GM23248 (cell line): ENCODE measurements around the gene TSPOAP1. TPM values are rescaled to one million over a fixed set of nuclear protein-coding genes. Genes with fewer than 3 reads are reported as not detected.

ENCODE experiments used
- DNase-seq: peaks from one replicate; pipeline ENCODE4 v3.0.0-alpha.2; 2015
- H2AFZ ChIP-seq: fragments of 200-600 bp; sonication (generic); 2 replicates; pipeline ENCODE4 v1.6.1; 2016; ENCODE audit warnings: antibody characterized with exemption
- H3F3A ChIP-seq: fragments of 200-600 bp; sonication (generic); 2 replicates; pipeline ENCODE4 v1.6.1; 2016; ENCODE audit warnings: mild to moderate bottlenecking, antibody characterized with exemption, mixed run types; ENCODE audit not compliant: insufficient read depth
- H3K27ac ChIP-seq: fragments of 200-600 bp; sonication (generic); 2 replicates; pipeline ENCODE4 v1.5.1; 2016; ENCODE audit warnings: mild to moderate bottlenecking
- H3K27me3 ChIP-seq: fragments of 200-600 bp; sonication (generic); replicated peaks from 2 replicates; pipeline ENCODE4 v1.6.1; 2016; ENCODE audit warnings: mild to moderate bottlenecking; ENCODE audit not compliant: insufficient read depth
- H3K36me3 ChIP-seq: fragments of 200-600 bp; sonication (generic); 2 replicates; pipeline ENCODE4 v1.6.1; 2016; ENCODE audit warnings: low read depth, mild to moderate bottlenecking
- H3K4me1 ChIP-seq: fragments of 200-600 bp; sonication (generic); 2 replicates; pipeline ENCODE4 v1.6.1; 2016; ENCODE audit warnings: mild to moderate bottlenecking; ENCODE audit not compliant: insufficient read depth
- H3K4me2 ChIP-seq: fragments of 200-600 bp; sonication (generic); one replicate; pipeline ENCODE4 v1.6.1; 2016; ENCODE audit warnings: mild to moderate bottlenecking; ENCODE audit not compliant: unreplicated experiment
- H3K4me3 ChIP-seq: fragments of 200-600 bp; sonication (generic); 2 replicates; pipeline ENCODE4 v1.5.1; 2016; ENCODE audit warnings: mild to moderate bottlenecking
- H3K79me2 ChIP-seq: fragments of 200-600 bp; sonication (generic); 2 replicates; pipeline ENCODE4 v1.6.1; 2016; ENCODE audit warnings: mild to moderate bottlenecking; ENCODE audit not compliant: insufficient read depth
- H3K9ac ChIP-seq: fragments of 200-600 bp; sonication (generic); 2 replicates; pipeline ENCODE4 v1.6.1; 2016; ENCODE audit warnings: mild to moderate bottlenecking
- H3K9me2 ChIP-seq: fragments of 200-600 bp; sonication (generic); 2 replicates; pipeline ENCODE4 v1.6.1; 2016; ENCODE audit warnings: mixed run types, mild to moderate bottlenecking, moderate library complexity; ENCODE audit not compliant: insufficient read depth
- H3K9me3 ChIP-seq: fragments of 200-600 bp; sonication (generic); one replicate; pipeline ENCODE4 v1.6.1; 2017; ENCODE audit warnings: low read depth
- H4K20me1 ChIP-seq: fragments of 200-600 bp; sonication (generic); 2 replicates; pipeline ENCODE4 v1.6.0; 2016; ENCODE audit not compliant: insufficient read depth
- EZH2 ChIP-seq: fragments of 200-600 bp; sonication (generic); IDR thresholded peaks from 2 replicates; pipeline ENCODE4 v1.6.1; 2018; ENCODE audit warnings: antibody characterized with exemption, mild to moderate bottlenecking; ENCODE audit not compliant: insufficient read depth, poor library complexity, severe bottlenecking
- EZH2phosphoT487 ChIP-seq: fragments of 200-600 bp; sonication (generic); IDR thresholded peaks from 2 replicates; pipeline ENCODE4 v1.6.1; 2018; ENCODE audit warnings: antibody characterized with exemption, moderate library complexity, mild to moderate bottlenecking, low read depth; ENCODE audit not compliant: insufficient read depth
- WGBS, 2 experiments: methylation state at CpG; one replicate each; pipeline ENCODE4 v1.1.6; 2015 to 2017; ENCODE audit warnings: low lambda C conversion rate in 2 of 2, low coverage in 1 of 2; ENCODE audit errors: missing lambda C conversion rate in 2 of 2; 5-methylcytosine and 5-hydroxymethylcytosine counted together
- in situ Hi-C: fragments of 300-500 bp; cut with MboI; formaldehyde crosslinking; loops from 2 replicates; pipeline ENCODE4 v1.15.0; 2020
- polyA plus RNA-seq: library from polyadenylated mRNA; unstranded; fragments of >200 nt; fragmentation: Nextera tagmentation; extraction: Ambion mirVana; gene quantifications from 2 replicates; pipeline ENCODE4 v1.2.1, GENCODE V29; 2016
- total RNA-seq: library from RNA; depleted of rRNA; stranded (reverse); fragments of >200 nt; shearing (Covaris generic); gene quantifications from 2 replicates; pipeline ENCODE4 v1.2.3, GENCODE V29; 2014

The TSPOAP1 gene
- total and polyA plus RNA-seq, 2 experiments from 2014 or later = 0.76 to 1.0 TPM

GRCh38 chr17:58334256-58334655 is 5.7 kb upstream of the TSPOAP1 start:
- TF ChIP-seq EZH2phosphoT487 (no peak), EZH2 (no peak)
- in situ Hi-C loops = no loop called here
- H3K4me1 ChIP-seq = peaks cover 36% of the 10 kb centered on the region

GRCh38 chr17:58333736-58334207 is 5.2 kb upstream of the TSPOAP1 start:
- Histone ChIP-seq H3K36me3 (no peaks in the 10 kb centered on the region), H3K27me3 (no peaks in the 10 kb centered on the region), H3K9me3 (no peaks in the 10 kb centered on the region), H3K9me2 (no peaks in the 10 kb centered on the region), H3K4me2 (no peak overlapping the region), H3K79me2 (no peaks in the 10 kb centered on the region), H3K4me3 (no peak overlapping the region), H3K9ac (no peak overlapping the region), H2AFZ (no peak overlapping the region), H3K4me1 (peaks cover 31% of the 10 kb centered on the region), H4K20me1 (no peaks in the 10 kb centered on the region), H3K27ac (no peak overlapping the region), H3F3A (no peaks in the 10 kb centered on the region)
- in situ Hi-C loops = no loop called here
- DNase-seq = no peak
- TF ChIP-seq EZH2phosphoT487 (no peak), EZH2 (no peak)
- WGBS, 2 experiments = 70 to 74% methylated on average over 6 of the region's 6 CpGs

More at GRCh38 chr17:58334256-58334655, 5.7 kb upstream of the TSPOAP1 start:
- no peak overlapping the region for H3K4me3 ChIP-seq
- H3K9me2 ChIP-seq = no peaks in the 10 kb centered on the region
- no peaks in the 10 kb centered on the region for H3K9me3 ChIP-seq
- H3K36me3 ChIP-seq = no peaks in the 10 kb centered on the region
- no peaks in the 10 kb centered on the region for H3K27me3 ChIP-seq
- no peak overlapping the region for H3K9ac ChIP-seq
- H4K20me1 ChIP-seq = no peaks in the 10 kb centered on the region
- no peak overlapping the region for H3K4me2 ChIP-seq
- H3K79me2 ChIP-seq = no peaks in the 10 kb centered on the region
- 78 to 80% methylated on average over 5 of the region's 5 CpGs for WGBS, 2 experiments
- no peak overlapping the region for H3K27ac ChIP-seq
- DNase-seq = no peak
- H2AFZ ChIP-seq = no peak overlapping the region
- no peaks in the 10 kb centered on the region for H3F3A ChIP-seq

- in situ Hi-C loops = no loop called here
- Histone ChIP-seq H3K9me3 (no peaks in the 10 kb centered on the region), H3K27me3 (no peaks in the 10 kb centered on the region), H3K27ac (no peak overlapping the region), H3K36me3 (no peaks in the 10 kb centered on the region), H3K9me2 (no peaks in the 10 kb centered on the region), H3K79me2 (no peaks in the 10 kb centered on the region), H3F3A (no peaks in the 10 kb centered on the region), H3K4me3 (no peak overlapping the region), H2AFZ (no peak overlapping the region), H4K20me1 (no peaks in the 10 kb centered on the region), H3K9ac (no peak overlapping the region), H3K4me1 (peaks cover 24% of the 10 kb centered on the region), H3K4me2 (no peak overlapping the region)
- TF ChIP-seq EZH2phosphoT487 (no peak), EZH2 (no peak)
- no peak for DNase-seq
- 81 to 85% methylated on average over 15 to 21 of the region's 21 CpGs for WGBS, 2 experiments
Observed at GRCh38 chr17:58332778-58333735, 4.5 kb upstream of the TSPOAP1 start.

- in situ Hi-C loops = no loop called here
Observed at GRCh38 chr17:58331815-58332777, 3.5 kb upstream of the TSPOAP1 start.

More at GRCh38 chr17:58331815-58332777, 3.5 kb upstream of the TSPOAP1 start:
- H3K9ac ChIP-seq = no peak overlapping the region
- H3K27me3 ChIP-seq = no peaks in the 10 kb centered on the region
- no peak overlapping the region for H3K4me3 ChIP-seq
- peaks cover 14% of the 10 kb centered on the region for H3K4me1 ChIP-seq
- no peaks in the 10 kb centered on the region for H3K79me2 ChIP-seq
- no peak for TF ChIP-seq EZH2phosphoT487
- TF ChIP-seq EZH2 = no peak
- no peaks in the 10 kb centered on the region for H3F3A ChIP-seq
- no peaks in the 10 kb centered on the region for H4K20me1 ChIP-seq
- H3K4me2 ChIP-seq = no peak overlapping the region
- no peak overlapping the region for H3K27ac ChIP-seq
- no peak for DNase-seq
- H3K36me3 ChIP-seq = no peaks in the 10 kb centered on the region
- no peak overlapping the region for H2AFZ ChIP-seq
- H3K9me3 ChIP-seq = no peaks in the 10 kb centered on the region
- H3K9me2 ChIP-seq = no peaks in the 10 kb centered on the region
- WGBS, 2 experiments = 84 to 87% methylated on average over 19 to 29 of the region's 31 CpGs
